Activated effector memory CD4-positive, alpha-beta T cell treated with anti-CD3 and anti-CD28 coated beads, Interleukin-2, amount 50 U/mL, for 16 hours (primary cell): ENCODE data around the gene HES2.
"Not testable (repeated sequence)": the region's sequence is repeated elsewhere in the genome, so short reads cannot be mapped to it uniquely, and the experiment has no call there.

Experiments
- DNase-seq: peaks from one replicate; pipeline ENCODE4 v3.0.0-alpha.2; 2020

HES2 gene

GRCh38 chr1:6384135-6384534 lies 35.6 kb downstream of the HES2 start:
- DNase-seq, result no peak

GRCh38 chr1:6380037-6380436 lies 39.7 kb downstream of the HES2 start:
- no peak for DNase-seq

DNA sequence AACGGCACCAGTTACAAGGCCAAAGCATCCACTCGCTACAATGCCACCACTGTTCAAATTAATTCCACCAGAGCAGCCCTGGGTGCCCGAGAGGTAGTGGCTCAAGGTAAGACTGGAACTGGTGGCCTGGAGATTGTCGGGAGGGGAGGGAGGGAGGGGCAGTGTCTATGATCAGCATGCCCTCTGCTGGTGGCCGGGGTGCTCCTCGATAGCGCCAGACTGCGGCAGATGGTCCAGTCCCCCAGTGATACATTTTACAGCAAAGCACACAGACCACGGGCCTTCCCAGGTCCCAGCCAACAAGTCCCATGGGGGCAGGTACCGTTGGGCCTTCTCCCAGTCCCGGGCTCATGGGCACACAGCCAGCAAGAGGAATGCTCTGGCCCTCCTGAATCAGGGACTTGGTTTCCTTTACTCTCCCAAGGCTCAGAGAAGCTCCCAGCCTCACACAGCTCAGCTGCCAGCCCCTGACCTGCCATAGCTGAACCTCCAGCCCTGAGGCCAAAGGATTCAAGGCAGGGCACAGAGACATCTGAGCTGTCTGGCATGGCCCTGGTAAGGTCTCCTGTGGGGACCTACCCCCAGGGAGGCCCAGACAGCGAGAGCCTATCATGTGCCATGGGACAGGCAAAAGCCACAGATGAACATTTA lies 41.5 kb downstream of the HES2 start:
- no peak for DNase-seq

- DNase-seq, result no peak
These were observed 45.6 kb downstream of the HES2 start for GRCh38 chr1:6373961-6374720.

DNA sequence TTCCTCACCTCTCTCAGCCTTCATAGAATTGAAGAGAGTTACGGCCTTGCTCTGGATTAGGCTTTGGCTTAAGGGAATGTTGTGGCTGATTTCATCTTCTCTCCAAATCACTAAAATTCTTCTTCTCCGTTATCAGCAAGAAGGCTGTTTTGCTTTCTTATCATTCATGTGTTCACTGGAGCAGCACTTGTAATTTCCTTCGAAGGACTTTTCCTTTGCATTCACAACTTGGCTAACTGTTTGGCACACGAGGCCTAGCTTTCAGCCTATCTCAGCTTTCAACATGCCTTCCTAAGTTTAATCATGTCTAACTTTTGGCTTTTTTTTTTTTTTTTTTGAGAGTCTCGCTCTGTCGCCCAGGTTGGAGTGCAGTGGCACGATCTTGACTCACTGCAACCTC lies 47.5 kb downstream of the HES2 start:
- DNase-seq, result not testable (repeated sequence)

- DNase-seq, result no peak
These were observed 49.7 kb downstream of the HES2 start for GRCh38 chr1:6370006-6370405.

- DNase-seq, result no peak
These were observed 52.2 kb downstream of the HES2 start for GRCh38 chr1:6367381-6368012.

- peak; percentile 72 for DNase-seq
These were observed 54.7 kb downstream of the HES2 start for GRCh38 chr1:6365047-6365446.

DNA sequence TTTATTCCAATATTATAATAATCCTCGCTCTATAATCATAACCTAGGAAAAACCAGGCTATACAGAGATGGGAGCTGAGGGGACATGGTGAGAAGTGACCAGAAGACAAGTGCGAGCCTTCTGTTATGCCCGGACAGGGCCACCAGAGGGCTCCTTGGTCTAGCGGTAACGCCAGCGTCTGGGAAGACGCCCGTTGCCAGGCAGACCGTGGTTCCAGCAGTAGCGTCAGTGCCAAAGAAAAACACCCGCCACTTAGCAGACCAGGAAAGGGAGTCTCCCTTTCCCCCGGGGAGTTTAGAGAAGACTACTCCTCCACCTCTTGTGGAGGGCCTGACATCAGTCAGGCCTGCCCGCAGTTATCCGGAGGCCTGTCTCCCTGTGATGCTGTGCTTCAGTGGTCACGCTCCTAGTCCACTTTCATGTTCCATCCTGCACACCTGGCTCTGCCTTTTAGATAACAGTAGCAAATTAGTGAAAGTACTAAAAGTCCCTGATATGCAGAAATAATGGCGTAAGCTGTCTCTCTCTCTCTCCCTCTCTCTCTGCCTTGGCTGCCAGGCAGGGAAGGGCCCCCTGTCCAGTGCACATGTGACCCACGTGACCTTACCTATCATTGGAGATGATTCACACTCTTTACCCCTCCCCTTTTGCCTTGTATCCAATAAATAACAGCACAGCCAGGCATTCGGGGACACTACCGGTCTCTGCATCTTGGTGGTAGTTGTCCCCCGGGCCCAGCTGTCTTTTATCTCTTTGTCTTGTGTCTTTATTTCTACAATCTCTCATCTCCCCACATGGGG lies 56.4 kb downstream of the HES2 start:
- not testable (repeated sequence) for DNase-seq
